CD4-positive, alpha-beta T cell treated with Interleukin-4 for 4 hours (primary cell): ENCODE data around the gene SLC24A2.

Experiments
- DNase-seq: peaks from one replicate; pipeline ENCODE4 v3.0.0-alpha.2; 2020

Gene SLC24A2

DNA sequence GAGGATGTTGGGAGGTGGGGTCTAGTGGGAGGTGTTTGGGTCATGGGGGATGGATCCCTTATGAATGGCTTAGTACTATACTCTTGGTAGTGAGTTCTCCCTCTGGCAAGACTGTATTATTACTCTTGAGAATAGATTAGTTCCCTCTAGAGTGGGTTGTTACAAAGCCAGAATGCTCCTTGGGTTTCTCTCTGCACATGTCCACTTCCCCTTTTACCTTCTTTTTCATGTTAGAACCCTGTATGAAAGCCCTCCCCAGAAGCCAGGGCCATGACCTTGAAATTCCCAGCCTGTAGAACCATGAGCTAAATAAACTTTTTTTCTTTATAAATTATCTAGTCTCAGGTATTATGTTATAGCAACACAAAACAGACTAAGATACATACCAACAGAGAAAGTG, 31.1 kb downstream of the SLC24A2 start:
- no peak for DNase-seq

DNA sequence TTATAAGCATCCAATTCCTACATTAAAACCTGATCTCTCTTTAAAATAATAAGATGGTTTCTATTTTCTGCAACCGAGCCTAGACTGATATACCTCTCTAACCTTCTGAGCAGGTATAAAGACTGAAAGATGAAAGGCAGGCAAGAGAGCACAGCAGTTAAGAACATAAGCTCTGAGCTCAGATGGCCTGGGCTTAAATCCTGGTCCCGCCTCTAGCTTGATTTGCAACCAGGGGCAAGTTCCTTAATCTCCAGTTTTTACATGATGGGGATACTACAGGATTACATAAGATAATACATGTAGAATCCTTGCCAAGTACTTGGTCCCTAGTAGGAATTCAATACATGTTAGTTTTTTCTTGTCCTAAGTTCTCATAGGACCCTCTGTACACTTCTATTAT, 33.9 kb downstream of the SLC24A2 start:
- no peak for DNase-seq

DNA sequence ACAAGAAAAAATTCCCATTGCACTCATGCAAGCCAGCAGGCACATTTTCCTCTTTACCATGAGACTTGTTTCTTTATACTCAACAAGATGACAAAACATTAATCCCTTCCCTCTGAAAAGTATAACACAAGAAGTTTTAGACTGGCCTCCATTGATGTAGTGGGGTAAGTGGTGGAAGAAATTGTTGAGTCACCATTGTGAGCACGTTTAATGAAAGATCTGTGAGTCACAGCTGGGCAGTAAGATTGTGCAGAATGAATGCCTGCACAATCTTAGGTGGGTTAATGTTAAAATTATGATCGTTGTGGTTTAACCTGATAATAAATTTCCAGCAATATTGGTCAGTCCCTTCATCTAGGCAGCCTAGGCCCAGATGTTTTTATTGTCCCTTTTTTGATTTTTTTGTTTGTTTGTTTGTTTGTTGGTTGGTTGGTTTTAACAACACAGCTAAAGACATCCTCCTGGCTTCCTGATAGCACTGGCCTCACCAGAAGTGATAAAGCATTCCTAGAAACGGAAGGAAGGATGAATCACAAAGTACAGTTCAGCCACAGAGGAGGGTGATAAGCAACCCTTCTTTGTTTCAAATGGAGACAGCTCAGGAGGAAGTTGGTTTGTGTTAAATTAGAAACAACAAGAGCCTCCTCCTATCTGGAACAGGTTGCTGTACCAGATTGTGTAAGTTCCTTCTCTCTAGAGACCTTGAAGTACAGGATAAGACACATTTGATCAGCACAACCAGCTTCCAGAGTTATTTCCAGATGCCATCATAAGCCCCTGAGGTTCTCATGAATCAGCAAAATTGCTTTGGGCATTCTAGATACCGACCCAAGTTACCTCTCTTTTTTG, 40.3 kb downstream of the SLC24A2 start:
- peak; percentile 27 for DNase-seq

DNA sequence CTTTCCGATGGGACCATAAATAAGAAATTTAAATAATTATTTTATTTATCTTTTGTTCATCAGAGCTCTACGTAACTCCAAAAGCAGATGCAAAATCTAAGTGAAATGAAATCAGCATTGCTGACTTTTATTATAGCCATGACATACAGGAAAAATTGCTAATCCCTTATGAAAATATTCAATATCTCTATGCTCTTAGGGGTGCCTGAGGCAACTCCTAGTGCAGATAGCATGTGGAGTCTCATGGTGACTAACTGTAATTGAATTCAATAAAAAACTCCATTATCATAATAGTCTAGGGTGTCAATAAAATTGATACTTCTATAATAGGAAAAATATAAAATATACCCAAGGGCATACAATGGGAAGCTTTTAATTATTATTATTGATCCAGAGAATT, 42.6 kb downstream of the SLC24A2 start:
- no peak for DNase-seq

DNA sequence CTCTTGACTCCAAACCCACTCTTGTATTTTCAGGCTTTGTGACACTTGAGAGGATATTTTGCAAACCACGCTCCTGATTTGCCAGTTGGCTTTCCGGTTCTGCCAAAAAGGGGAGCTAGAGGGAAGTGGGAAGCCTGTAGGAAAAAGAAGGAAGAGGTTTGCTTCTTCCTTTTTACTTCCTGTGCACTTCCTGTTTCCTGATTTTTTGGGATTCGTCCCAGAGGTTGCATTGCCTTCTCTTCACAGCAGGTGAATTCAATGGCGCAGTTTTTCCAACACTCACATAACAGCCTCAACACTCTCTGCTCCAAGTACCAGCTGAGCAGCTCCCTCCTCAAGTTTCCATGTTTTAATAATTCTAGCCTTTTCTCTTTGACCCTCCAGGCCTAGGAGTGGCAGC, 47.7 kb downstream of the SLC24A2 start:
- no peak for DNase-seq
